Activated CD8-positive, alpha-beta memory T cell treated with anti-CD3 and anti-CD28 coated beads for 4 hours (primary cell): ENCODE measurements around the gene DNMT1.
A peak's percentile ranks its signal among the peaks of the same experiment; 100 is the strongest.
"Not testable (repeated sequence)": the region's sequence is repeated elsewhere in the genome, so short reads cannot be mapped to it uniquely, and the experiment has no call there.

ENCODE experiments used
- DNase-seq, 2 donors: peaks; one replicate each; pipeline ENCODE4 v3.0.0-alpha.2; 2020; ENCODE audit warnings: low read depth in 2 of 2

Gene DNMT1

GRCh38 chr19:10194500-10195198 lies at the start of gene DNMT1:
Gene DNMT1, minus strand, starts transcription at chr19:10194953. Its CDS starts 54 bp downstream, at chr19:10194899.
- DNase-seq, result peak; percentile 93 to 95

- DNase-seq, result no peak
Measured at GRCh38 chr19:10243606-10244005, 48.9 kb upstream of the DNMT1 start.

GRCh38 chr19:10241826-10242449 lies 47.2 kb upstream of the DNMT1 start:
- DNase-seq, result not testable (repeated sequence)

GRCh38 chr19:10238172-10238783 lies 43.5 kb upstream of the DNMT1 start:
- no peak for DNase-seq

GRCh38 chr19:10237702-10238101 lies 42.9 kb upstream of the DNMT1 start:
- no peak for DNase-seq

GRCh38 chr19:10235409-10235808 lies 40.7 kb upstream of the DNMT1 start:
- not testable (repeated sequence) for DNase-seq

GRCh38 chr19:10235003-10235402 lies 40.2 kb upstream of the DNMT1 start:
- DNase-seq, result no peak

GRCh38 chr19:10233946-10234345 lies 39.2 kb upstream of the DNMT1 start:
- DNase-seq, result no peak

GRCh38 chr19:10231612-10232228 lies 37.0 kb upstream of the DNMT1 start:
- DNase-seq, result no peak

GRCh38 chr19:10230861-10231611 lies 36.3 kb upstream of the DNMT1 start, which contains the start of gene S1PR2:
Gene S1PR2, minus strand, starts transcription at chr19:10231331. Its CDS starts 6,426 bp downstream, at chr19:10224905.
- DNase-seq, result peak; percentile 20 to 53

- peak; percentile 52 to 70 for DNase-seq
Measured at GRCh38 chr19:10230173-10230860, 35.6 kb upstream of the DNMT1 start.

GRCh38 chr19:10228920-10229319 lies 34.2 kb upstream of the DNMT1 start:
- no peak for DNase-seq

GRCh38 chr19:10228393-10228792 lies 33.6 kb upstream of the DNMT1 start:
- DNase-seq, result no peak

GRCh38 chr19:10227026-10227971 lies 32.5 kb upstream of the DNMT1 start:
- no peak for DNase-seq

GRCh38 chr19:10226376-10227025 lies 31.7 kb upstream of the DNMT1 start:
- DNase-seq, result no peak

GRCh38 chr19:10226021-10226375 lies 31.2 kb upstream of the DNMT1 start:
- DNase-seq, result no peak

- no peak for DNase-seq
Measured at GRCh38 chr19:10224337-10224736, 29.6 kb upstream of the DNMT1 start.

- no peak for DNase-seq
Measured at GRCh38 chr19:10223488-10224213, 28.9 kb upstream of the DNMT1 start.
